GM12872 (cell line): Measurements from ENCODE around the gene DGKZ.

ENCODE experiments used
- TF ChIP-seq, protein P1 (sequence below): IDR thresholded peaks from 3 replicates; pipeline ENCODE4 v1.5.1; 2011; ENCODE audit warnings: low read depth, mild to moderate bottlenecking, low read length, moderate library complexity; ENCODE audit not compliant: insufficient read depth

Gene DGKZ

DNA sequence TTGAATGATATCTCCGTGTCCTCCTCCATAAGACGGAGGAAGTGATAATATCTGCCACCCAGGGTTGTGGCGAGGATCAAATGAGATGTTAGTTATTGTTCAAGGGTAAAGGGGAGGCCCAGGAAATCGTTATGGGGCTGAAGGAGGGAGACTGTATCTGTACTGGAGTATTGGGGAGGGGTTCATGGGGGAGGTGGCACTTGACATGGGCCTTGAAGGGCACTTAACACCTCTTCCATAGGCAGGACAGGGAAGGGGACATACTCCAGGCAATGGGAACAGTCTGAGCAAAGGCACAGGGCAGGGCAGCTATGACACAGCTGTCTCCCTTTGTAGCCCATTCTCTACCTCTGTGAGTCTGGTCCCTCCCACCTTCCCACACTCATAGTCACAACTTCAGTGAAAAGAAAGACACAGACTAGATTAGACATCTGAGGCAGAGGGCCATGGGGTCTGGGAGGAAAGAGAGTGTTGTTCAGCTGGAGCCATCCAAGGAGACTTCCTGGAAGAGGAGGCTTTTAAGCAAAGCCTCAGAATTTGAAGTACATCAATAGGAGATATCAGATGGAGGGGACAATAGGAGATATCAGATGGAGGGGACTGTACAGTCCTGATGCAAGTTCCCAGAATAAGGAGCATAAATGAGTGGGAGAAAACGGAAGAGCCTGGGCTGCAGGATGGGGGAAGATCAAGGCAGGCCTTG, 15.8 kb upstream of the DGKZ start:
- TF ChIP-seq, protein P1, sequence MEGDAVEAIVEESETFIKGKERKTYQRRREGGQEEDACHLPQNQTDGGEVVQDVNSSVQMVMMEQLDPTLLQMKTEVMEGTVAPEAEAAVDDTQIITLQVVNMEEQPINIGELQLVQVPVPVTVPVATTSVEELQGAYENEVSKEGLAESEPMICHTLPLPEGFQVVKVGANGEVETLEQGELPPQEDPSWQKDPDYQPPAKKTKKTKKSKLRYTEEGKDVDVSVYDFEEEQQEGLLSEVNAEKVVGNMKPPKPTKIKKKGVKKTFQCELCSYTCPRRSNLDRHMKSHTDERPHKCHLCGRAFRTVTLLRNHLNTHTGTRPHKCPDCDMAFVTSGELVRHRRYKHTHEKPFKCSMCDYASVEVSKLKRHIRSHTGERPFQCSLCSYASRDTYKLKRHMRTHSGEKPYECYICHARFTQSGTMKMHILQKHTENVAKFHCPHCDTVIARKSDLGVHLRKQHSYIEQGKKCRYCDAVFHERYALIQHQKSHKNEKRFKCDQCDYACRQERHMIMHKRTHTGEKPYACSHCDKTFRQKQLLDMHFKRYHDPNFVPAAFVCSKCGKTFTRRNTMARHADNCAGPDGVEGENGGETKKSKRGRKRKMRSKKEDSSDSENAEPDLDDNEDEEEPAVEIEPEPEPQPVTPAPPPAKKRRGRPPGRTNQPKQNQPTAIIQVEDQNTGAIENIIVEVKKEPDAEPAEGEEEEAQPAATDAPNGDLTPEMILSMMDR: no peak

DNA sequence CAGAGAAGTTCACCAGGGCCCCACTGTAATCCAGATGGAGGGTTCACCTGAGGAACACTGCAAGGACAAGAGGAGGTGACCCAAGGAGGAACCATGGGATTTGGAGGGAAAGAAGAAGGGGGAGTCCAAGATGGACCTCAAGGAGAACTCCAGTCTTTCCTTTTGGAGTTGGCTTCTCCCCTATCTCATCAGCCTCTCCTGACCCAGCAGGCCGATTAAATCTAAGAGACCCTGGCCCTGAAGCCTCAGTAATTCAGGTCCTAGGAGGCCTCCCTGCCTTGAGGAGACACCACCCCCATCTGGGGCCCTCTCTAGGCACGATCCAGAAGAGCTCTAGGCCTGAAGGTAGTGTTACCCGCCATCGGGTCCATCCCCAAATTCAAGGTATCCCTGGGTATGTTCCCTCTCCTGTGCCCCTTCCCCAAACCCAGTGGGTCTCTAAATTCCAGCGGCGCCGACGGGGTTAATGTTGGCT, 15.1 kb upstream of the DGKZ start:
- TF ChIP-seq, protein P1: no peak

DNA sequence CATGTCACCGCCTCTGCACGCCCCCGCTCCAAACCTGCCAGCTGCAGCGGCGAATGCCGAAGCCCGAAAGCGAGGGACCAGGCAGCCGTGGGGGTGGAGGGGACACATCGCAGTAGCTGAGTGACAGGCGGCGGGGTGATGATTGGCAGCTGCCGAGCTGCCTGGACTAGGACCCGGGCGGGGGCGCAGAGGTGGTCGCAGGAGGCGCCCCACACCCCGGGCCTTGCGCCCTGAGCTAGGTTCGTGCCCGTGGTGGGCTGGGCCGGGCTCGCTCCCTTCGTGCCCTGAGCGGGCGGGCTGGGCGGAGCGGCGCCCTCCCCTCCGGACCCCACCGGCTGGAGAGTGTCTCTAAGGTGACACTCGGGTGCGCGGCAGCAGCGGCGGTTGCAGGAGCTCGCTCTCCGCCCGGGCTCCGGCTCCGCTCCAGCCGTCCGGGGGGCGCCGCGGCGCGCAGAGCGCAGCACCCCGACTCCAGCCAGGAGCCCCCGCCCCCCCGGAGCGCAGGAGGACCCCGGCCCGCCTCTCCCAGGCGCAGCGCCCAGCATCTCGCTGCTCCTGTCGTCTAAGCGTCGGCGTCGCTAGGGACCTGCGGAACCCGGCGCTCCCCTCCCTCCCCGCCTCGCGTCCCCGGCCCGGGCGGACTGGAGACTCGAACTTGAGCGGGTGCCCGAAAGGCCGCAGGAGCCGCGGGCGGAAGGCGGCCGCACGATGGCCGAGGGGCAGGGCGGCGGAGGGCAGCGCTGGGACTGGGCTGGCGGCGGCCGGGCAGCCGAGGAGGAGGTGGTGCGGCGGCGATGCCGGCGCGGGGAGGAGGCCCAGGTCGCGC, 14.5 kb upstream of the DGKZ start:
- TF ChIP-seq, protein P1: no peak

DNA sequence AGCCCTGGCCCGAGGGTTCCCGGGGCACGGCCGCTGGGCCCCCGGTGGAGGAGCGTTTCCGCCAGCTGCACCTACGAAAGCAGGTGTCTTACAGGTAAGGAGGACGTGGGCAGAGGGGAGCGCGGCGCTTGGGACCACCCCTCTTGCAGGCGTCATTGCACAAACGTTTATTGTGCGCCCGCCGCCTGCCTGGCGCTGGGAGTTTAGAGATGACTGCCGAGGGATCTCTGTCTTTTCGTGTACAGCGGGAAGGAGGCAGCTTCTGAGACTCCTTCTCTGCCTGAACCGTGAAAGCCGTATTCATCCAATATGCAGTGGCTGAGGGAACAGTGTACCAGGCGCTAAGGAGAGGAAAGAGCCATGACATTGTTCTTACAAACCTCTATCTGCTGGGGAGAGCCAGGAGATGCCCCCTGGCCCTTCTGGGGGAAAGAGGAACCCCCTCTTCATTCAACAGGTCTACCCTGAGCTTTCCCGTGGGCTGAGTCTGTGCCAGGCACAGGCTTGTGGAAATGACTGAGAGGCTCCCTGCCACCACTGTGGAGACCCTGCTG, 13.8 kb upstream of the DGKZ start:
- TF ChIP-seq, protein P1: no peak

DNA sequence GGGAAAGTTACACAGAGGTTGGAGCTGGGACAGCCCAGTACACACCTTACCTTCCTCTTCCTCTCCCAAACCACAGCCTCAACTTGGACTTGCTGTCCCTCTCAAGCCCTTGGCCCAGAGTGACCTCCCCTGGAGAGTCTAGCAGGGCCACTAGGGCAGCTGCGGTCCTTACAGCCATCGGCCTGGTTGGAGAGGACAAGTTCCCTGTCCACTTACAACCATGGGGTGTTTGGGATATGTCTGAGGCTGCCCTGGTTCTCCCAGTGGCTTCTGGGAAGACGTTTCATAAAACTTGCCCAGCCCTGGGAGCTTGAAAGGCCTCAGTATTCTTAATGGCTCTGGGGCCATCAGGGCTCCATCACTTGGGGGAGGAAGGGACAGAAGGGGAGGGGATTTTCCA, 13.1 kb upstream of the DGKZ start:
- TF ChIP-seq, protein P1: no peak

DNA sequence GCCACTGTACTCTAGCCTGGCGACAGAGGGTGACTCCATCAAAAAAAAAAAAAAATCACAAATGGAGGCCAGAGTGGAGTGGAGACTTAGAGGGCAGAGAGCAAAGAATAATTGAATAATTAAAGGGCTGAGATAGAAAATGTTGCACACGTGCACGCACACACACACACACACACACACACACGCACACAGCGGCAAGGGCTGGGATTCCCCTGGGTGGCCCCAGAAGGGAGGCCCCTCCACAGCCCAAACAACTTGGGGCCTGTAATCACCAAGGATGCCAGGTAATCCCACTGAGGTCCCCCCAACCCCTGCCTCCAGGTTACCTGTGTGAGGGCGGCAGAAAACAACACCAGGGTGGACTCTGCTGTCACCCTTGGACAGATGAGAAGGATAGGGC, 12.0 kb upstream of the DGKZ start:
- TF ChIP-seq, protein P1: no peak

DNA sequence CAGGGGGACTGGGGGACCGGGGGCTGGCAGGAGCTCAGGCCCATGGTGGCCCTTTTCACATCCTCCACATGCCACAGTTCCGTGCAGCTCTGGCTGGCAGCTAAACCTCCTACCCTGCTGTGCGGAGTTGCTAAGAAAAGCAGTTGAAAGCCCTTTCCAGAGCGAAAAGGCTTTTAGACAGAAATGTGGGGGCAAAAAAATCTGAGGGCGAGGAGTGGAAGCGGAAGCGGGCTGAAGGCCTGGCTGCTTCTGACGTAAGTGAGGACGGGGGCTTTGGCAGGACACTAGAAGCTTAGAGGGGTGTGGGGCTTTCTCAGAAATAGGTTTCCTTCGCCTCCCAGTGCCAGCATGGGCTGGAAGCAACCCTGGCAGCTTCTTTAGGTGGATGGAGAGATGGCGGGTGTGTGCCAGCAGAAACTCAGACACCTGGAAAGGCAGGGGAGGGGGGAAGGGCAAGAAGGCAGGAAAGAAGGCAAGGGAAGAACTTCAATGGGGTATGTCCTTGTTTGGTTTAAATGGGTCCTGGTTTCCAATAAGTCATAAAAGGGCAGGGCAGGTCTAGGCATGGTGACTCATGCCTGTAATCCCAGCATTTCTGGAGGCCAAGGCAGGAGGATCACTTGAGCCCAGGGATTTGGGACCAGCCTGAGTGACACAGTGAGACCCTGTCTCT, 11.2 kb upstream of the DGKZ start:
- TF ChIP-seq, protein P1: no peak
